RWPE2 (cell line): ENCODE measurements around the gene PLA2G4E.

Source experiments
- ATAC-seq: fragments of 200-7000 bp; cut with Tn5 transposase; 3 replicates; pipeline ENCODE4 v1.9.1; 2021; ENCODE audit warnings: low read depth
- DNase-seq: peaks from one replicate; pipeline ENCODE4 v3.0.0-alpha.2; 2020; ENCODE audit warnings: low spot score
- H3K27ac ChIP-seq: fragments of 450-650 bp; 2 replicates; pipeline ENCODE4 v1.5.1; 2017; ENCODE audit warnings: mild to moderate bottlenecking; ENCODE audit not compliant: poor library complexity, severe bottlenecking
- H3K27me3 ChIP-seq: fragments of 250-450 bp; sonication (Bioruptor Pico); 2 replicates; pipeline ENCODE4 v1.5.1; 2021; ENCODE audit warnings: mild to moderate bottlenecking, moderate library complexity; ENCODE audit not compliant: insufficient read depth, poor library complexity, severe bottlenecking
- H3K36me3 ChIP-seq: fragments of 250-450 bp; sonication (Bioruptor Pico); 2 replicates; pipeline ENCODE4 v1.5.1; 2020; ENCODE audit warnings: low read depth, mild to moderate bottlenecking, moderate library complexity
- H3K4me1 ChIP-seq: fragments of 250-450 bp; sonication (Bioruptor Pico); 2 replicates; pipeline ENCODE4 v1.5.1; 2021; ENCODE audit warnings: mild to moderate bottlenecking, moderate library complexity; ENCODE audit not compliant: insufficient read depth, poor library complexity, severe bottlenecking
- H3K4me3 ChIP-seq: fragments of 250-450 bp; sonication (Bioruptor Pico); 2 replicates; pipeline ENCODE4 v1.5.1; 2021; ENCODE audit warnings: mild to moderate bottlenecking, moderate library complexity; ENCODE audit not compliant: severe bottlenecking
- H3K9me3 ChIP-seq: fragments of 250-450 bp; sonication (Bioruptor Pico); 2 replicates; pipeline ENCODE4 v1.5.1; 2021; ENCODE audit warnings: mild to moderate bottlenecking, moderate library complexity; ENCODE audit not compliant: severe bottlenecking
- TF ChIP-seq, protein P1 (sequence below): fragments of 450-650 bp; IDR thresholded peaks from one replicate; pipeline ENCODE4 v1.5.1; 2017; ENCODE audit warnings: mild to moderate bottlenecking, moderate library complexity; ENCODE audit not compliant: poor library complexity, severe bottlenecking

Gene PLA2G4E

DNA sequence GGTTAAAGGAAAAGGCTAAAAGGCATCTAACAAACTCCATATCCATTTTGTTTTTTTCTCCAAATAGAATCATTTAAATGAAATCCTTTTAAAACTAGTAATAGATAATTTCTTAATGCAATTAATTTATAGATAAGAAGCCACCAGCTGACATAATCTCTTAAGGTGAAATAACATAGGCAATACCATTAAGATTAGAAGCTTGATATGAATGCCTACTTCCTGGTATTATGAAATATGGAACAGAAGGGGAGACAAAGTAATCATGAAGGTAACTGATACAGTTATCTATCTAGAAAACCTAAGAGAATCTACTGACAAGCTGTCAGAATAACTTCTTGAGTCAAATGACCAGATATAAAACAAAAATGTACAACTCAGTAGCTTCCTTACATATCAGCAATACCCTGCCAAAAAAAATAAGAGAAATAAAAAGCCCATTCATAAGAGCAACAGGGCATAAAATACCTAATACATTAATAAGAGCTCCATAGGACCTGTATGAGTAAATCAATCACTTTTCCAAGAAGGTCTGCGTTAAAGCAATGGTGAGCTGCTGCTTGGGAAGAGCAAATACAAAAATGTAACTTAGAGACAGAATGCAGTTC, 59.1 kb downstream of the PLA2G4E start:
- Histone ChIP-seq H3K4me3 (no peak overlapping the region), H3K36me3 (peaks cover 28% of the 10 kb centered on the region), H3K27ac (peak overlapping the region; percentile 33), H3K9me3 (no peaks in the 10 kb centered on the region), H3K27me3 (no peaks in the 10 kb centered on the region), H3K4me1 (peaks cover 18% of the 10 kb centered on the region)
- TF ChIP-seq, protein P1, sequence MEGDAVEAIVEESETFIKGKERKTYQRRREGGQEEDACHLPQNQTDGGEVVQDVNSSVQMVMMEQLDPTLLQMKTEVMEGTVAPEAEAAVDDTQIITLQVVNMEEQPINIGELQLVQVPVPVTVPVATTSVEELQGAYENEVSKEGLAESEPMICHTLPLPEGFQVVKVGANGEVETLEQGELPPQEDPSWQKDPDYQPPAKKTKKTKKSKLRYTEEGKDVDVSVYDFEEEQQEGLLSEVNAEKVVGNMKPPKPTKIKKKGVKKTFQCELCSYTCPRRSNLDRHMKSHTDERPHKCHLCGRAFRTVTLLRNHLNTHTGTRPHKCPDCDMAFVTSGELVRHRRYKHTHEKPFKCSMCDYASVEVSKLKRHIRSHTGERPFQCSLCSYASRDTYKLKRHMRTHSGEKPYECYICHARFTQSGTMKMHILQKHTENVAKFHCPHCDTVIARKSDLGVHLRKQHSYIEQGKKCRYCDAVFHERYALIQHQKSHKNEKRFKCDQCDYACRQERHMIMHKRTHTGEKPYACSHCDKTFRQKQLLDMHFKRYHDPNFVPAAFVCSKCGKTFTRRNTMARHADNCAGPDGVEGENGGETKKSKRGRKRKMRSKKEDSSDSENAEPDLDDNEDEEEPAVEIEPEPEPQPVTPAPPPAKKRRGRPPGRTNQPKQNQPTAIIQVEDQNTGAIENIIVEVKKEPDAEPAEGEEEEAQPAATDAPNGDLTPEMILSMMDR: no peak
- ATAC-seq (peak; percentile 62; the same call in 2 of the 3 replicates), DNase-seq (no peak)

DNA sequence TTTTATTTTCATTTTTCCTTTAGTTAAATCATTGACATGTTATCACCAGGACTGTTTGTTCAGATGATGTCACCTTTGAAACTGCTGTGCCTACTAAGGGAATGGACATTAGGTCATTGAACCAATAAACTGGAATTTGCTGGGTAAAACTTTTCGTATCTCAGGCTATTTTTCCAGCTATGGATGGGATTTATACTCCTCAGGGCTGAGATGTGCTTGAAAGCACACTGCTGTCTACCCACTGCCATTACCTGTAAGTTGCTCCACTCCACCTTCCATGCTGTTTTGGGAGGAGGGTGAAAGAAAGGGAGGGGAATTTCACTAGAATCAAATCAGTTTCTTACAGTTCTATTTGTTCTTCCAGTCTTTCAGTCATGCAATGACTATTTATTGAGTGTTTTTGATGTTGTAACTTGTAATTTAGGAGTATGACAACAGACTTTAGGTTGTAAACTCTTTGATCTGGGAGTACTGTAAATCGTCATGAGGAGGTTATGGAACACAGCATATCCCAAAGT, 59.8 kb downstream of the PLA2G4E start:
- Histone ChIP-seq H3K4me1 (peaks cover 18% of the 10 kb centered on the region), H3K4me3 (no peak overlapping the region), H3K27me3 (no peaks in the 10 kb centered on the region), H3K36me3 (peaks cover 28% of the 10 kb centered on the region), H3K9me3 (no peaks in the 10 kb centered on the region), H3K27ac (peak overlapping the region; percentile 33)
- peak; percentile 37; the same call in 2 of the 3 replicates for ATAC-seq
- TF ChIP-seq, protein P1: no peak
- DNase-seq: no peak

DNA sequence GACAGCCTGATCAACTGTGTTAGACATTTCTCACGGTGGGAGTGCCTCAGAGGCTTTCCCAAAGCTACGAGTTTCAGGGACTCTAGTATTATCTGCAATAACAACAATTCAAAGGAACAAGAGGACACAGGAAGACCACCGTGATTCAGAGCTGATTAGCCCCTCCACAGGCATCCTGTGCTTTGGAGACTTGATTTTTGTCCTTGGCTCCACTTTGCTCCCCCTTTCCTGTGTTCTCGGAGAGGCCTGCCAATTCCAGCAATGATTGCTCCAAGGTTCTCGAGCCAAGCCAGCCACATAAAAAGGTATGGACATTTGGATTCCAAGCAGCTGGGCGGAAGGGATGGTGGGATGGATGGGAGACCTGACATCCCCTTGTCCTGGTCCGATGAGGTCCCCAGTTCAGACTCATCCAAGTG, 62.8 kb downstream of the PLA2G4E start:
- no peaks in the 10 kb centered on the region for H3K9me3 ChIP-seq
- H3K4me3 ChIP-seq: no peak overlapping the region
- H3K4me1 ChIP-seq: peaks cover 18% of the 10 kb centered on the region
- H3K36me3 ChIP-seq: peaks cover 32% of the 10 kb centered on the region
- ATAC-seq (no peak), DNase-seq (no peak)
- H3K27me3 ChIP-seq: no peaks in the 10 kb centered on the region
- TF ChIP-seq, protein P1: no peak
- no peak overlapping the region for H3K27ac ChIP-seq

DNA sequence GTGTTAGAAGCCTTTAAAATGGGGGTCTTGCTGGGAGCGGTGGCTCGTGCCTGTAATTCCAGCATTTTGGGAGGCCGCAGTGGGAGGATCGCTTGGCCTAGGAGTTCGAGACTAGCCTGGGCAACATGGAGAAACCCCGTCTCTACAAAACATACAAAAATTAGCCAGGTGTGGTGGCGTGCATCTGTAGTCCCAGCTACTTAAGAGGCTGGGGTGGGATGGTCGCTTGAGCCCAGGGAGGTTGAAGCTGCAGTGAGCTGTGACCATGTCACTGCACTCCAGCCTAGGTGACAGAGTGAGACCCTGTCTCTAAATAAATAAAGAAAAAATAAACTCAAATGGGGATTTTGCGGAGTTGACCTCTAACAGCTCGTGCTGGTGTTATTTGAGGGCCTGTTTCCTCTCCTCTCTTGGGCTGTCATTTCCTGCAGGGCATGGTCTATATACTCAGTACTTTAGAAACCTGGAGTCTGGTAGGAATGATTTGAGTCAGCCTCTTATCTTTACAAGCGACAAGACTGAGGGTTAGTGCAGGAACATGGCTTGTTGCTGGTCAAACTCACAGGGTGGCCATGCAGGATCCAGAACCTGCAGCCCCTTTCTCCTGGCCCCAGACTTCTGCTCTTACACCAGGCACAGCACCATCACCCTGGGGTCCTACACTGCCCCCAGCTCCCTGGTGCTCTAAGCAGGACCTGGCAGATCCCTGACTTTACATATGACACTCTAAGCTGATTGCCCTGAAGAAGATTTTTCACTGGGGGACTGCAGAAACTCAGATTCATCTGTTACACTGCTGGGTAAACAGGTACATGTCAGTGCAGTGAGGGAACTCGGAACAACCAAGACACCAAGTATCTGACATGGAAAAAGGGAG, 63.6 kb downstream of the PLA2G4E start:
- peak; percentile 21; the same call in 1 of the 3 replicates for ATAC-seq
- Histone ChIP-seq H3K4me3 (no peak overlapping the region), H3K36me3 (peaks cover 37% of the 10 kb centered on the region), H3K27ac (no peak overlapping the region), H3K4me1 (peaks cover 18% of the 10 kb centered on the region), H3K9me3 (no peaks in the 10 kb centered on the region), H3K27me3 (no peaks in the 10 kb centered on the region)
- TF ChIP-seq, protein P1: no peak
- DNase-seq: no peak
